K562 (cell line): ENCODE results near the gene MAP3K6. TPM values are rescaled to one million over a fixed set of nuclear protein-coding genes. Genes with fewer than 3 reads are reported as not detected.

Experiments
- GATAD2B ChIP-seq: fragments of 450-650 bp; IDR thresholded peaks from 2 replicates; pipeline ENCODE4 v1.6.1; 2017; ENCODE audit warnings: mild to moderate bottlenecking, borderline replicate concordance
- ILF3 ChIP-seq: fragments of 450-650 bp; IDR thresholded peaks from 2 replicates; pipeline ENCODE4 v1.6.1; 2018; ENCODE audit warnings: antibody characterized with exemption, mild to moderate bottlenecking, moderate library complexity, borderline replicate concordance
- MAX ChIP-seq: sonication (generic); formaldehyde crosslinking; IDR thresholded peaks from 2 replicates; pipeline ENCODE4 v1.9.0; 2022; ENCODE audit warnings: mild to moderate bottlenecking, missing genetic modification reagents
- MIER1 ChIP-seq: fragments of 450-650 bp; IDR thresholded peaks from 2 replicates; pipeline ENCODE4 v1.6.1; 2016; ENCODE audit warnings: antibody characterized with exemption, mild to moderate bottlenecking, low read depth
- MXI1 ChIP-seq: IDR thresholded peaks from 2 replicates; pipeline ENCODE4 v1.6.1; 2011; ENCODE audit warnings: low read depth, mild to moderate bottlenecking, improper control_type of control experiment, low read length
- NBN ChIP-seq: fragments of 450-650 bp; IDR thresholded peaks from 2 replicates; pipeline ENCODE4 v1.6.1; 2016; ENCODE audit warnings: low read depth, mild to moderate bottlenecking
- NFATC3 ChIP-seq: fragments of 450-650 bp; IDR thresholded peaks from 2 replicates; pipeline ENCODE4 v1.6.1; 2017; ENCODE audit warnings: mild to moderate bottlenecking
- NR3C1 ChIP-seq: sonication (generic); formaldehyde crosslinking; IDR thresholded peaks from 2 replicates; pipeline ENCODE4 v1.8.1; 2022; ENCODE audit warnings: missing genetic modification reagents
- OTX1 ChIP-seq: fragments of 450-650 bp; formaldehyde crosslinking; IDR thresholded peaks from 2 replicates; pipeline ENCODE4 v1.4.0; 2022; ENCODE audit warnings: mild to moderate bottlenecking
- PPARD ChIP-seq: fragments of 250-450 bp; sonication (Bioruptor Pico); IDR thresholded peaks from 2 replicates; pipeline ENCODE4 v1.8.0; 2022; ENCODE audit warnings: inconsistent platforms, mild to moderate bottlenecking, moderate library complexity
- PTRF ChIP-seq: fragments of 450-650 bp; IDR thresholded peaks from 2 replicates; pipeline ENCODE4 v1.6.1; 2016; ENCODE audit warnings: mild to moderate bottlenecking, missing genetic modification characterization, missing compliant biosample characterization
- SNIP1 ChIP-seq: fragments of 450-650 bp; IDR thresholded peaks from 2 replicates; pipeline ENCODE4 v1.7.1; 2017; ENCODE audit warnings: low read depth, mild to moderate bottlenecking
- SP1 ChIP-seq: sonication (generic); formaldehyde crosslinking; IDR thresholded peaks from 2 replicates; pipeline ENCODE4 v1.8.1; 2022; ENCODE audit warnings: mild to moderate bottlenecking, missing genetic modification reagents
- ZBTB33 ChIP-seq: sonication (generic); formaldehyde crosslinking; IDR thresholded peaks from 2 replicates; pipeline ENCODE4 v1.8.1; 2023; ENCODE audit warnings: mild to moderate bottlenecking, missing genetic modification reagents
- ZNF354B ChIP-seq: fragments of 250-450 bp; sonication (Bioruptor Pico); IDR thresholded peaks from 2 replicates; pipeline ENCODE4 v1.4.0; 2020
- ZNF449 ChIP-seq: fragments of 250-450 bp; sonication (Bioruptor Pico); IDR thresholded peaks from 2 replicates; pipeline ENCODE4 v1.8.0; 2022; ENCODE audit warnings: moderate library complexity, mild to moderate bottlenecking, inconsistent platforms
- ZNF764 ChIP-seq: fragments of 250-450 bp; sonication (Bioruptor Pico); IDR thresholded peaks from 2 replicates; pipeline ENCODE4 v1.4.0; 2020; ENCODE audit warnings: low read depth, mild to moderate bottlenecking, moderate library complexity
- ZNF830 ChIP-seq: fragments of 250-450 bp; sonication (Bioruptor Pico); IDR thresholded peaks from 2 replicates; pipeline ENCODE4 v1.5.0; 2021; ENCODE audit warnings: mild to moderate bottlenecking
- polyA plus RNA-seq, 8 experiments: library from polyadenylated mRNA; depleted of rRNA in 4 of 8; stranded (reverse) in 5 of 8; unstranded in 3 of 8; fragments of >200 nt; fragmentation: Nextera tagmentation in 2 of 8; fragmentation: Illumina TruSeq in 1 of 8; extraction: Ambion mirVana in 2 of 8; extraction: Trizol in 1 of 8; gene quantifications; 2 replicates each; pipeline versions ENCODE4 v1.2.1 to v1.2.3, GENCODE V29; 2011 to 2014; ENCODE audit warnings: inconsistent platforms in 1 of 8, missing spikeins in 1 of 8
- total RNA-seq, 7 experiments: library from RNA; depleted of rRNA in 6 of 7; stranded (reverse); fragments of >200 nt in 6 of 7; fragmentation: Illumina TruSeq in 2 of 7; extraction: Trizol in 2 of 7; gene quantifications; 2 replicates each; pipeline versions ENCODE4 v1.2.1 to v1.2.3, GENCODE V29; 2011 to 2021; ENCODE audit warnings: low replicate concordance in 1 of 7
- TF ChIP-seq, protein P1 (sequence below): sonication (generic); formaldehyde crosslinking; IDR thresholded peaks from 2 replicates; pipeline ENCODE4 v1.8.0; 2022; ENCODE audit warnings: mild to moderate bottlenecking, low read depth, missing genetic modification reagents
- TF ChIP-seq, protein P2 (sequence below), 2 experiments: fragments of 250-450 bp in 1 of 2; fragments of 450-650 bp in 1 of 2; sonication (Bioruptor Pico) in 1 of 2; IDR thresholded peaks; 2 replicates each; pipeline versions ENCODE4 v1.6.1 to v1.8.0; 2016 to 2021; ENCODE audit warnings: mild to moderate bottlenecking in 2 of 2, moderate library complexity in 2 of 2, missing compliant biosample characterization in 1 of 2, missing genetic modification characterization in 1 of 2

The MAP3K6 gene
- total and polyA plus RNA-seq, 9 of the 15 experiments (the other 6 are each of a cell fraction or from before 2014, with no cell fraction given) = 0.99 to 21.9 (median 7.0) TPM

DNA sequence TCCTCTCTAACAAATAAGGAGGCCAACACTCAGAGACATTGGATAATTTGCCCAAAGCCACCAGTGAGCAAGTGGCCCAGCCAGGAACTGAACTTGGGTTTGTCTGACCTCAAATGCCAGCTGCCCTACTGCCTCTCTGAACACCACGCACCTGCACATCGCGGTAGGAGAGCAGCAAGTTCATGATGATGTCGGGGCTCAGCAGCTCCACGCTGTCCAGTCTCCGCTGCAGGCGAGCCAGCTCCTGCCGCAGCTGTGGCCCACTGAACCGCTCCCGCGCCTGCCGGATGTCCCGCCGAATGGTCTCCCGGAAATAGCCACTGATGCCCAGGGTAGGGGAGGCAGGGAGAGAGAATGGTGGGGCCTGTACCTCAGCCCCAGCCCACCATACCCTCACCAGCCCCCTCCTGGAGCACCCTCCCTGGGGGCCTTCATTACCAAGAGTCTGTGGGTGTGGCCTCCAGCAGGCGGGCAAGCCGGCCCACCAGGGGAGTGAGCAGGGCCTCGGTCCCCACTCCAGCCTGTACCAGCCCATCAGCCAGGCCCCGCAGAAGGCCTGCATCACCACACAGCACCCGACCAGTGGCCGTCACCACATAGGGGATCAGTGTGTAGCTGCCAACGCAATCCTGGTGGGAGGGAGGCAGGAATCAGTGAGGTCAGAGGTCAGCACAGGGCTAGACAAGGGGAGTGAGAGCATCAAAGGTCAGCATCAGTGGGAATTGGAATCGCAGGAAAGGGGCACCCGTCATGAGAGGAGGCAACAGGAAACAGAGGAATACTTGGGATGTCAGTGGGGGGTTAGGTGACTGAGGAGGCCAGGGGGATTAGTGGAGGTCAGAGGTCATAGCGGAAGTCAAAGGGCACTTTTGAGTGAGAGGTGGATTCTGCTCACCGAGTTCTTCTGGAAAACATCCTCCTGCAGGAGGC is 2.7 kb downstream of the MAP3K6 start (continued):
- TF ChIP-seq ZBTB33 (CRISPR knock-in tag) = no peak
- TF ChIP-seq NBN = no peak
- TF ChIP-seq, protein P1, sequence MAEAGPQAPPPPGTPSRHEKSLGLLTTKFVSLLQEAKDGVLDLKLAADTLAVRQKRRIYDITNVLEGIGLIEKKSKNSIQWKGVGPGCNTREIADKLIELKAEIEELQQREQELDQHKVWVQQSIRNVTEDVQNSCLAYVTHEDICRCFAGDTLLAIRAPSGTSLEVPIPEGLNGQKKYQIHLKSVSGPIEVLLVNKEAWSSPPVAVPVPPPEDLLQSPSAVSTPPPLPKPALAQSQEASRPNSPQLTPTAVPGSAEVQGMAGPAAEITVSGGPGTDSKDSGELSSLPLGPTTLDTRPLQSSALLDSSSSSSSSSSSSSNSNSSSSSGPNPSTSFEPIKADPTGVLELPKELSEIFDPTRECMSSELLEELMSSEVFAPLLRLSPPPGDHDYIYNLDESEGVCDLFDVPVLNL (CRISPR knock-in tag) = 0 out of 2 replicates have a peak, but pooled peaks have one; percentile 34
- TF ChIP-seq PPARD (CRISPR knock-in tag) = no peak
- no peak for TF ChIP-seq ZNF764
- no peak for TF ChIP-seq GATAD2B
- TF ChIP-seq ZNF830 (CRISPR knock-in tag) = no peak
- no peak for TF ChIP-seq SNIP1
- no peak for TF ChIP-seq MIER1
- TF ChIP-seq, protein P2, sequence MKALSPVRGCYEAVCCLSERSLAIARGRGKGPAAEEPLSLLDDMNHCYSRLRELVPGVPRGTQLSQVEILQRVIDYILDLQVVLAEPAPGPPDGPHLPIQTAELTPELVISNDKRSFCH (CRISPR knock-in tag; IDR thresholded peaks at IDR 0.05) = no peak
- TF ChIP-seq, protein P2 (tag; IDR thresholded peaks at IDR 0.05) = no peak
- TF ChIP-seq OTX1 (CRISPR knock-in tag) = no peak
- no peak for TF ChIP-seq NR3C1
- no peak for TF ChIP-seq ZNF449 (CRISPR knock-in tag)
- no peak for TF ChIP-seq MXI1
- TF ChIP-seq NFATC3 = no peak
- TF ChIP-seq MAX (CRISPR knock-in tag) = no peak; the same call in 1 of the 2 replicates
- TF ChIP-seq PTRF = no peak
- no peak for TF ChIP-seq ZNF354B (CRISPR knock-in tag)
- TF ChIP-seq SP1 = 0 out of 2 replicates have a peak, but pooled peaks have one; percentile 27
- no peak for TF ChIP-seq ILF3
